Endothelial cell of umbilical vein (primary cell): ENCODE data around the gene RGPD8.
"Not testable (repeated sequence)": the region's sequence is repeated elsewhere in the genome, so short reads cannot be mapped to it uniquely, and the experiment has no call there.

Experiments
- CTCF ChIP-seq, 2 donors: IDR thresholded peaks; 1 replicate in 1 of 2; 2 replicates in 1 of 2; pipeline ENCODE4 v1.5.1; 2011; ENCODE audit warnings: low read length in 2 of 2, mild to moderate bottlenecking in 2 of 2, moderate library complexity in 2 of 2, control low read depth in 1 of 2, inconsistent platforms in 1 of 2, low read depth in 1 of 2; ENCODE audit not compliant: insufficient read depth in 1 of 2; ENCODE audit errors: extremely low read depth in 1 of 2
- EZH2 ChIP-seq: IDR thresholded peaks from 2 replicates; pipeline ENCODE4 v1.6.1; 2012; ENCODE audit warnings: borderline replicate concordance, low read depth, mild to moderate bottlenecking, moderate library complexity, low read length, inconsistent platforms; ENCODE audit not compliant: severe bottlenecking
- FOS ChIP-seq: IDR thresholded peaks from 2 replicates; pipeline ENCODE4 v1.6.1; 2011; ENCODE audit warnings: mild to moderate bottlenecking, low read length, moderate library complexity, borderline replicate concordance; ENCODE audit not compliant: insufficient read depth
- JUN ChIP-seq: IDR thresholded peaks from 2 replicates; pipeline ENCODE4 v1.6.1; 2011; ENCODE audit warnings: borderline replicate concordance, low read depth; ENCODE audit not compliant: insufficient read length, insufficient read depth
- POLR2A ChIP-seq: IDR thresholded peaks from 2 replicates; pipeline ENCODE4 v1.6.1; 2012; ENCODE audit warnings: low read depth, mild to moderate bottlenecking, control low read depth, low read length
- POLR2AphosphoS5 ChIP-seq: IDR thresholded peaks from 2 replicates; pipeline ENCODE4 v1.6.1; 2012; ENCODE audit warnings: low read depth, mild to moderate bottlenecking, control low read depth, low read length, moderate library complexity; ENCODE audit not compliant: insufficient read depth

GRCh38 chr2:112354335-112354734 is 79.1 kb downstream of the RGPD8 start:
- TF ChIP-seq CTCF (IDR thresholded peaks at IDR 0.05; ENCODE audit: extremely low read depth in 1 of 2, insufficient read depth in 1 of 2, low read depth in 1 of 2, low read length in 2 of 2); POLR2A; JUN; POLR2AphosphoS5; EZH2; FOS: not testable (repeated sequence)
